SK-N-SH (cell line): Measurements from ENCODE around the gene IL9R. TPM values are rescaled to one million over a fixed set of nuclear protein-coding genes. Genes with fewer than 3 reads are reported as not detected.
"Not testable (repeated sequence)": the region's sequence is repeated elsewhere in the genome, so short reads cannot be mapped to it uniquely, and the experiment has no call there.

Experiments
- CTCF ChIA-PET: fragments of 300-600, 350-600 bp; formaldehyde crosslinking; extraction: SDS; loops from one replicate; lab custom pipeline; 2021; lab: Yijun Ruan, JAX
- POLR2A ChIA-PET: fragments of 350-600 bp; sonication (Branson Sonifier 250); formaldehyde crosslinking; extraction: SDS; loops from one replicate; lab custom pipeline; 2020; ENCODE audit warnings: antibody characterized with exemption, inconsistent platforms; lab: Yijun Ruan, JAX
- DNase-seq: peaks from one replicate; pipeline ENCODE4 v3.0.0; 2012
- H2AFZ ChIP-seq: fragments of 200-600 bp; sonication (generic); 2 replicates; pipeline ENCODE4 v1.8.1; 2016; ENCODE audit warnings: antibody characterized with exemption, mild to moderate bottlenecking, low read depth
- H3F3A ChIP-seq: fragments of 200-600 bp; sonication (generic); replicated peaks from 2 replicates; pipeline ENCODE3; 2016; ENCODE audit warnings: antibody characterized with exemption, mild to moderate bottlenecking; ENCODE audit not compliant: insufficient read depth
- H3K27ac ChIP-seq, 2 experiments: fragments of 200-500 bp in 1 of 2; fragments of 200-600 bp in 1 of 2; sonication (Bioruptor generic) in 1 of 2; sonication (generic), shearing (Covaris generic) in 1 of 2; 2 replicates each; pipeline versions ENCODE4 v1.5.1 to v1.6.1; 2014 to 2016; ENCODE audit warnings: low read depth in 2 of 2, inconsistent platforms in 1 of 2, low read length in 1 of 2, mild to moderate bottlenecking in 1 of 2, mixed read lengths in 1 of 2
- H3K27me3 ChIP-seq: fragments of 200-600 bp; sonication (generic), shearing (Covaris generic); 2 replicates; pipeline ENCODE4 v1.6.1; 2016; ENCODE audit warnings: mixed run types; ENCODE audit not compliant: insufficient read depth
- H3K36me3 ChIP-seq, 2 experiments: fragments of 200-500 bp in 1 of 2; fragments of 200-600 bp in 1 of 2; sonication (Bioruptor generic) in 1 of 2; sonication (generic) in 1 of 2; replicated peaks in 1 of 2; 2 replicates each; pipeline versions ENCODE3 to v1.5.1; 2014 to 2016; ENCODE audit warnings: low read length in 1 of 2, mild to moderate bottlenecking in 1 of 2; ENCODE audit not compliant: insufficient read depth in 2 of 2, control insufficient read depth in 1 of 2
- H3K4me1 ChIP-seq, 2 experiments: fragments of 200-500 bp in 1 of 2; fragments of 200-600 bp in 1 of 2; sonication (Bioruptor generic) in 1 of 2; sonication (generic), shearing (Covaris generic) in 1 of 2; 2 replicates each; pipeline versions ENCODE4 v1.5.1 to v1.6.1; 2014 to 2016; ENCODE audit warnings: low read depth in 1 of 2, low read length in 1 of 2, mixed run types in 1 of 2; ENCODE audit not compliant: insufficient read depth in 2 of 2, control insufficient read depth in 1 of 2
- H3K4me2 ChIP-seq: fragments of 200-600 bp; sonication (generic), shearing (Covaris generic); 2 replicates; pipeline ENCODE4 v1.6.1; 2017; ENCODE audit warnings: mixed run types
- H3K4me3 ChIP-seq, 2 experiments: fragments of 200-500 bp in 1 of 2; fragments of 200-600 bp in 1 of 2; sonication (Bioruptor generic) in 1 of 2; sonication (generic), shearing (Covaris generic) in 1 of 2; 2 replicates each; pipeline versions ENCODE4 v1.5.1 to v1.8.1; 2014 to 2016; ENCODE audit warnings: low read depth in 2 of 2, inconsistent platforms in 1 of 2, low read length in 1 of 2, mild to moderate bottlenecking in 1 of 2, mixed read lengths in 1 of 2, moderate library complexity in 1 of 2
- H3K79me2 ChIP-seq: fragments of 200-600 bp; sonication (generic); 2 replicates; pipeline ENCODE4 v1.8.1; 2017; ENCODE audit warnings: mild to moderate bottlenecking; ENCODE audit not compliant: insufficient read depth
- H3K9ac ChIP-seq: fragments of 200-600 bp; sonication (generic); 2 replicates; pipeline ENCODE4 v1.6.1; 2017; ENCODE audit warnings: mixed run types
- H3K9me2 ChIP-seq: fragments of 200-600 bp; sonication (generic); 2 replicates; pipeline ENCODE4 v1.6.1; 2017; ENCODE audit warnings: mixed run types
- H3K9me3 ChIP-seq: fragments of 200-600 bp; sonication (generic); 2 replicates; pipeline ENCODE4 v1.6.1; 2017; ENCODE audit warnings: mixed run types, mild to moderate bottlenecking, moderate library complexity
- H4K20me1 ChIP-seq: fragments of 200-600 bp; sonication (generic); 2 replicates; pipeline ENCODE4 v1.6.1; 2017; ENCODE audit warnings: mild to moderate bottlenecking, mixed run types; ENCODE audit not compliant: insufficient read depth
- CHD2 ChIP-seq: fragments of 150-350 bp; IDR thresholded peaks from 2 replicates; pipeline ENCODE4 v1.6.1; 2018; ENCODE audit warnings: low read length; ENCODE audit not compliant: partially characterized antibody
- JUND ChIP-seq: IDR thresholded peaks from 2 replicates; pipeline ENCODE4 v1.4.0; 2012
- MAX ChIP-seq: IDR thresholded peaks from 2 replicates; pipeline ENCODE4 v1.4.0; 2012; ENCODE audit warnings: low read depth
- POLR2AphosphoS5 ChIP-seq: IDR thresholded peaks from 2 replicates; pipeline ENCODE4 v1.6.1; 2012; ENCODE audit warnings: low read depth, low read length
- RAD21 ChIP-seq: IDR thresholded peaks from 2 replicates; pipeline ENCODE4 v1.6.1; 2012; ENCODE audit warnings: mild to moderate bottlenecking, low read length
- REST ChIP-seq: IDR thresholded peaks from 2 replicates; pipeline ENCODE4 v1.6.1; 2012; ENCODE audit warnings: mild to moderate bottlenecking, low read depth, low read length, moderate library complexity
- RXRA ChIP-seq: IDR thresholded peaks from 2 replicates; pipeline ENCODE4 v1.4.0; 2012; ENCODE audit warnings: low read depth, mild to moderate bottlenecking, borderline replicate concordance
- SIN3A ChIP-seq: IDR thresholded peaks from 2 replicates; pipeline ENCODE4 v1.6.1; 2012; ENCODE audit warnings: low read depth, mild to moderate bottlenecking, low read length, moderate library complexity, borderline replicate concordance
- SMC3 ChIP-seq: IDR thresholded peaks from 2 replicates; pipeline ENCODE4 v1.6.1; 2012; ENCODE audit warnings: low read depth, low read length, improper control_type of control experiment
- TCF12 ChIP-seq: IDR thresholded peaks from 2 replicates; pipeline ENCODE4 v1.4.0; 2012
- WGBS: methylation state at CpG from one replicate; pipeline ENCODE4 v1.1.6; 2017; ENCODE audit warnings: low lambda C conversion rate; 5-methylcytosine and 5-hydroxymethylcytosine counted together
- polyA plus RNA-seq, 3 experiments: library from polyadenylated mRNA; depleted of rRNA; stranded (reverse); fragments of >200 nt; gene quantifications; 2 replicates each; pipeline ENCODE4 v1.2.3, GENCODE V29; 2012
- TF ChIP-seq, protein P1 (sequence below): fragments of 200-600 bp; sonication (generic); IDR thresholded peaks from 2 replicates; pipeline ENCODE4 v1.6.1; 2017; ENCODE audit warnings: antibody characterized with exemption, mild to moderate bottlenecking, moderate library complexity
- TF ChIP-seq, protein P2 (sequence below): IDR thresholded peaks from 2 replicates; pipeline ENCODE4; 2012

The IL9R gene
- polyA plus RNA-seq, 1 of the 3 experiments (the other 2 are of a cell fraction) = 0.03 TPM

GRCh38 chrX:155971658-155972057, 25.8 kb upstream of the IL9R start:
- 27% methylated on average over 5 of the region's 5 CpGs for WGBS
- H3K9me3 ChIP-seq, H2AFZ ChIP-seq, H4K20me1 ChIP-seq, H3K79me2 ChIP-seq, H3K4me3 ChIP-seq, CTCF ChIA-PET, H3K27me3 ChIP-seq, H3K4me1 ChIP-seq, H3K9ac ChIP-seq, H3K9me2 ChIP-seq, H3F3A ChIP-seq, H3K27ac ChIP-seq, H3K36me3 ChIP-seq, POLR2A ChIA-PET, DNase-seq, H3K4me2 ChIP-seq: not testable (repeated sequence)
- TF ChIP-seq RAD21 = peak; percentile 36
- TF ChIP-seq, protein P1, sequence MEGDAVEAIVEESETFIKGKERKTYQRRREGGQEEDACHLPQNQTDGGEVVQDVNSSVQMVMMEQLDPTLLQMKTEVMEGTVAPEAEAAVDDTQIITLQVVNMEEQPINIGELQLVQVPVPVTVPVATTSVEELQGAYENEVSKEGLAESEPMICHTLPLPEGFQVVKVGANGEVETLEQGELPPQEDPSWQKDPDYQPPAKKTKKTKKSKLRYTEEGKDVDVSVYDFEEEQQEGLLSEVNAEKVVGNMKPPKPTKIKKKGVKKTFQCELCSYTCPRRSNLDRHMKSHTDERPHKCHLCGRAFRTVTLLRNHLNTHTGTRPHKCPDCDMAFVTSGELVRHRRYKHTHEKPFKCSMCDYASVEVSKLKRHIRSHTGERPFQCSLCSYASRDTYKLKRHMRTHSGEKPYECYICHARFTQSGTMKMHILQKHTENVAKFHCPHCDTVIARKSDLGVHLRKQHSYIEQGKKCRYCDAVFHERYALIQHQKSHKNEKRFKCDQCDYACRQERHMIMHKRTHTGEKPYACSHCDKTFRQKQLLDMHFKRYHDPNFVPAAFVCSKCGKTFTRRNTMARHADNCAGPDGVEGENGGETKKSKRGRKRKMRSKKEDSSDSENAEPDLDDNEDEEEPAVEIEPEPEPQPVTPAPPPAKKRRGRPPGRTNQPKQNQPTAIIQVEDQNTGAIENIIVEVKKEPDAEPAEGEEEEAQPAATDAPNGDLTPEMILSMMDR = peak; percentile 51

DNA sequence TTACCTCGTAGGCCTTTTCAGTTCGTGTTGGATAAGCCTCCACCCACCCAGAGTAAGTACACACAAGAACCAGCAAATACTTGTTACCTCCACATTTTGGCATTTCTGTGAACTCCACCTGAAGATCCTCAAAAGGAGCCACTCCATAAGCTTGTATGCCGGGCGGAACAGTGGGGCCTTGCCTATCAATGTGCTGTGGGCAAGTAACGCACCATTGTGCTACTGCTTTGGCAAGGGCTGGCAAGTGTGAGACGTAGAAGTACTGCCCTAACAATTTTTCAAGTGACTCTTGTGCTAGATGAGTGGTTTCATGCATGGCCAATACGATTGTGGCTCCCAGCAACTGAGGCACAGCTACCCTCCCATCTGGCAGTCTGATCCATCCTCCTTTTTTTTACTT, 25.3 kb upstream of the IL9R start:
- DNase-seq, H3K79me2 ChIP-seq, H3K4me1 ChIP-seq, H3K9ac ChIP-seq, CTCF ChIA-PET, POLR2A ChIA-PET, H3K36me3 ChIP-seq, H3K9me2 ChIP-seq, H3K4me3 ChIP-seq, H3K4me2 ChIP-seq, H4K20me1 ChIP-seq, H3K27ac ChIP-seq, H3K27me3 ChIP-seq, H2AFZ ChIP-seq, H3F3A ChIP-seq, H3K9me3 ChIP-seq: not testable (repeated sequence)
- WGBS = 17% methylated on average over 4 of the region's 7 CpGs

DNA sequence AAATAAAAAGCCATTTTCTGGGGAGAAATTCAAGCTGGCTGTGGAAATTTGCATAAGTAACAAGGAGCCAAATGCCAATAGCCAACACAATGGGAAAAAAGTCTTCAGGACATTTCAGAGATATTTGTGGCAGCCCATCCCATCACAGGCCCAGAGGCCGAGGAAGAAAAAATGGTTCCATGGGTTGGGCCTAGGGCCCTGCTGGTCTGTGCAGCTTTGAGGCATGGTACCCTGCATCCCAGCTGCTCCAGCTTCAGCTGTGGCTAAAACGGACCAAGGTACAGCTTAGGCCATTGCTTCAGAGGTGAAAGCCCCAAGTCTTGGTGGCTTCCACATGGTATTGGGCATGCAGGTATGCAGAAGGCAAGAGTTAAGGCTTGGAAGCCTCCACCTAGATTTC, 14.2 kb upstream of the IL9R start:
- TF ChIP-seq RXRA (no peak), REST (no peak), POLR2AphosphoS5 (no peak), SMC3 (no peak), CHD2 (no peak), TCF12 (no peak), SIN3A (no peak), MAX (no peak), JUND (no peak)
- TF ChIP-seq, protein P2, sequence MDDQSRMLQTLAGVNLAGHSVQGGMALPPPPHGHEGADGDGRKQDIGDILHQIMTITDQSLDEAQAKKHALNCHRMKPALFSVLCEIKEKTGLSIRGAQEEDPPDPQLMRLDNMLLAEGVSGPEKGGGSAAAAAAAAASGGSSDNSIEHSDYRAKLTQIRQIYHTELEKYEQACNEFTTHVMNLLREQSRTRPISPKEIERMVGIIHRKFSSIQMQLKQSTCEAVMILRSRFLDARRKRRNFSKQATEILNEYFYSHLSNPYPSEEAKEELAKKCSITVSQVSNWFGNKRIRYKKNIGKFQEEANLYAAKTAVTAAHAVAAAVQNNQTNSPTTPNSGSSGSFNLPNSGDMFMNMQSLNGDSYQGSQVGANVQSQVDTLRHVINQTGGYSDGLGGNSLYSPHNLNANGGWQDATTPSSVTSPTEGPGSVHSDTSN = no peak
- 0% methylated on average over 2 of the region's 2 CpGs for WGBS
- POLR2A ChIA-PET = no interaction called here
- H3K4me2 ChIP-seq = no peak overlapping the region
- H3K9me2 ChIP-seq = no peaks in the 10 kb centered on the region
- H3K36me3 ChIP-seq = no peaks in the 10 kb centered on the region
- no peak overlapping the region for H3K4me3 ChIP-seq
- H3K27ac ChIP-seq = no peak overlapping the region
- no peak overlapping the region for H2AFZ ChIP-seq
- no peaks in the 10 kb centered on the region for H3K9me3 ChIP-seq
- H3K9ac ChIP-seq = no peak overlapping the region
- CTCF ChIA-PET = no interaction called here
- H3K4me1 ChIP-seq = no peaks in the 10 kb centered on the region
- no peaks in the 10 kb centered on the region for H3K79me2 ChIP-seq
- H3K27me3 ChIP-seq = no peaks in the 10 kb centered on the region
- H4K20me1 ChIP-seq = no peaks in the 10 kb centered on the region
- H3F3A ChIP-seq = no peaks in the 10 kb centered on the region
- no peak for DNase-seq
